ENCODE results near the gene FGD4.

The FGD4 gene

GRCh38 chr12:32478858-32479725 is 79.7 kb downstream of the FGD4 start:
- DNase-seq (ENCODE audit: low read depth in 1 of 2, low spot score in 1 of 2) = no peak
- no peak overlapping the region for H3K4me3 ChIP-seq (replicated peaks; ENCODE audit: insufficient read depth, low read length)
- H3K27ac ChIP-seq (replicated peaks) = no peak overlapping the region
- no peak for TF ChIP-seq CTCF (IDR thresholded peaks at IDR 0.05; ENCODE audit: insufficient read depth, low read length)
- no peak for TF ChIP-seq POLR2AphosphoS5 (IDR thresholded peaks at IDR 0.05; ENCODE audit: low read depth)
- no peak for TF ChIP-seq SPI1 (IDR thresholded peaks at IDR 0.05; ENCODE audit: borderline replicate concordance, low read depth)
- TF ChIP-seq REST (IDR thresholded peaks at IDR 0.05; ENCODE audit: insufficient replicate concordance, low read depth) = no peak
- no peak for TF ChIP-seq GABPA (IDR thresholded peaks at IDR 0.05; ENCODE audit: low read depth)
- no peaks in the 10 kb centered on the region for H3K27me3 ChIP-seq (ENCODE audit: insufficient read depth, poor library complexity, severe bottlenecking)

GRCh38 chr12:32482226-32482625 is 82.9 kb downstream of the FGD4 start:
- peak; percentile 66 to 76 for DNase-seq (ENCODE audit: low read depth in 1 of 2, low spot score in 1 of 2)
- Histone ChIP-seq H3K27me3 (ENCODE audit: insufficient read depth, poor library complexity, severe bottlenecking) (no peaks in the 10 kb centered on the region), H3K27ac (replicated peaks) (peak overlapping the region; percentile 91), H3K4me3 (replicated peaks; ENCODE audit: insufficient read depth, low read length) (no peak overlapping the region)
- TF ChIP-seq SPI1 (IDR thresholded peaks at IDR 0.05; ENCODE audit: borderline replicate concordance, low read depth) = peak; percentile 93
- peak; percentile 34; the same call in 1 of the 2 replicates for TF ChIP-seq POLR2AphosphoS5 (IDR thresholded peaks at IDR 0.05; ENCODE audit: low read depth)
- TF ChIP-seq CTCF (IDR thresholded peaks at IDR 0.05; ENCODE audit: insufficient read depth, low read length) = no peak
- no peak for TF ChIP-seq GABPA (IDR thresholded peaks at IDR 0.05; ENCODE audit: low read depth)
- no peak for TF ChIP-seq REST (IDR thresholded peaks at IDR 0.05; ENCODE audit: insufficient replicate concordance, low read depth)

- Histone ChIP-seq H3K27ac (replicated peaks) (peak overlapping the region; percentile 91), H3K27me3 (ENCODE audit: insufficient read depth, poor library complexity, severe bottlenecking) (no peaks in the 10 kb centered on the region), H3K4me3 (replicated peaks; ENCODE audit: insufficient read depth, low read length) (no peak overlapping the region)
- peak; percentile 70; the same call in 1 of the 2 replicates for TF ChIP-seq SPI1 (IDR thresholded peaks at IDR 0.05; ENCODE audit: borderline replicate concordance, low read depth)
- TF ChIP-seq CTCF (IDR thresholded peaks at IDR 0.05; ENCODE audit: insufficient read depth, low read length) = no peak
- no peak for TF ChIP-seq POLR2AphosphoS5 (IDR thresholded peaks at IDR 0.05; ENCODE audit: low read depth)
- DNase-seq (ENCODE audit: low read depth in 1 of 2, low spot score in 1 of 2) = peak in 1 of 2 experiments; percentile 68
Observed at GRCh38 chr12:32483499-32483898, 84.1 kb downstream of the FGD4 start.

All from HL-60 (cell line).